ENCODE measurements around the gene CRLF1.

DNA sequence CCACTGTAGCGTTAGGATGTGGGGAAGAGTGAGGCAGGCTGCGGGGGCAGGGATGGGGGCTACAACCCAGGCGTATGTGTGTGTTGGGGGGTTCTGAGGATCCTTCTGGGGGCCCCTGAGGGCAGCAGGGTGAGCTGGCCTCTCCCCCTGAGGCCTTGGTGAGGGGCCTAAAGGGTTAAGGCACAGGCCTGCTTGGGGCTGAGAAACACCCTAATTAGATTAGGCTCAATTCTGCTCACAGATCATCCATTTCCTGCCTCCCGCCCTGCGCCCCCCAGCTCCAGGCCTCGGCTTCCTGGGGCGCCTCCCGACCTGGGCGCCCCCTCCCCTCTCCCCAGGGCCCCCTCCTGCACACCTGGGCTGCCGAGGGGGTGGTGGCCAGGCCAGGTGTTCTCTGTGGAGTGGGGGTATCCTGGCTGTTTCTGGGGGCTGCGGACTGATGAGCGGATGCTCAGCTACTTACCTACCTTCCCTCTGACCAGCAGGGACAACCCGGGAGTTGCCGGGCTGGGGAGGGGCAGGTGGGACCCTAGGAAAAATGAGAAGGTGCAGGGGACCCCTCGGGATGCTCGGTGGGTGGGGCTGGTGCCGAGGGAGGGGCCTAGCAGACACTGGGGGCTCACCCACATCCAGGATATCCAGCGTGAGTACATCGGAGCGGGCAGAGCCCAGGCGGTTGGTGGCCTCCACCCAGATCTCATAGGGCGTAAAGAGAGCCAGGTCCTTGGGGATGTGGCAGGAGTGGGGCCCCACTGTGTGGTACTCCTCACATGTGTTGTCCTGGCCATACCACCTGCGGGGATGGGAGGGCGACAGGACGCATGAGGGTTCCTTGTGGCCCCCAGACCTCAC is 8.6 kb downstream of the CRLF1 start:
- TF ChIP-seq EZH2phosphoT487 (IDR thresholded peaks at IDR 0.05; ENCODE audit: insufficient read depth, low read depth) (no peak), EZH2 (IDR thresholded peaks at IDR 0.05; ENCODE audit: insufficient read depth, poor library complexity, severe bottlenecking) (no peak)

All from GM23248 (cell line).